ENCODE data around the gene SMPD3. TPM values are rescaled to one million over a fixed set of nuclear protein-coding genes. Genes with fewer than 3 reads are reported as not detected.

The SMPD3 gene
- 0.19 and 0.53 TPM in 2 replicates for total RNA-seq (2014; rRNA removed; shearing (Covaris generic))

GRCh38 chr16:68448360-68448970 is at the start of gene SMPD3:
SMPD3 (minus strand) TSS chr16:68448508; CDS start chr16:68372181, 76,327 bp downstream.

GRCh38 chr16:68310774-68311511 is 137.4 kb downstream of the SMPD3 start, which contains the start of the genes PRMT7 and SLC7A6OS:
PRMT7 (plus strand) TSS chr16:68311019; CDS start chr16:68315980, 4,961 bp downstream.
SLC7A6OS (minus strand) TSS chr16:68310946; CDS start chr16:68310926, 20 bp downstream.

Small RNAs within 50 kb of the gene (small RNA-seq; reads per million reads assigned to genes)
- gene RF00019 (not detected), gene RNU4-30P (not detected)

Other genes with a start within 250 kb of the SMPD3 start
- gene ESRP2, start 212.4 kb downstream of the SMPD3 start, total RNA-seq (2014; rRNA removed; shearing (Covaris generic)): 0.15 and 0.50 TPM in 2 replicates
- gene PLA2G15, start 203.1 kb downstream of the SMPD3 start, total RNA-seq (2014; rRNA removed; shearing (Covaris generic)): 17.0 and 18.0 TPM in 2 replicates
- gene SLC7A6, start 184.0 kb downstream of the SMPD3 start, total RNA-seq (2014; rRNA removed; shearing (Covaris generic)): 16.4 and 22.3 TPM in 2 replicates
- 20.5 and 24.8 TPM in 2 replicates for gene SLC7A6OS, start 137.6 kb downstream of the SMPD3 start, total RNA-seq (2014; rRNA removed; shearing (Covaris generic))
- gene PRMT7, start 137.5 kb downstream of the SMPD3 start, total RNA-seq (2014; rRNA removed; shearing (Covaris generic)): 67.6 and 79.4 TPM in 2 replicates
- gene ZFP90, start 90.8 kb upstream of the SMPD3 start, total RNA-seq (2014; rRNA removed; shearing (Covaris generic)): 13.6 and 18.6 TPM in 2 replicates
- gene CDH3, start 196.8 kb upstream of the SMPD3 start, total RNA-seq (2014; rRNA removed; shearing (Covaris generic)): 1.2 and 2.0 TPM in 2 replicates